ENCODE results near the gene NPAS2.
A peak's percentile ranks its signal among the peaks of the same experiment; 100 is the strongest.

Gene NPAS2

GRCh38 chr2:100856732-100857131, 36.8 kb downstream of the NPAS2 start:
- no peak for DNase-seq

DNA sequence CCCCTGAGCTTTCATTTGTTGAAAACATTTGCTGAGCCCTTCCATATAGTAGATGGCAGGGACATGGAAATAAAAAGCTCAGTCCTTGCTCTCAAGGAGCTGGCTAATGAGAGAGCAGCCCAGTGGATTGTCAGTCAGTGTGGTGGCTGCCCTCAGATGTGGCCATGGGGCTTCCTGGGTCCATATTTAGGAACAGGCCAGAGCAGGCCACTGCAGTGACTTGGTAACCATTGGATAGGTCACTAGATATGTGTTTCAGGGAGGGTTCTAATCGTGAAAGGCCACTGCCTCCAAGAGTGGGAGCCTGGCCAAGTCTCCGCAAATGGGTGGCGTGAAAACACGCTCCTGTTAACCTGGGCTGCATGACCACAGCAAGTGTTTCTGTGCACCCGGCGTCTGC, 37.4 kb downstream of the NPAS2 start:
- no peak for DNase-seq

DNA sequence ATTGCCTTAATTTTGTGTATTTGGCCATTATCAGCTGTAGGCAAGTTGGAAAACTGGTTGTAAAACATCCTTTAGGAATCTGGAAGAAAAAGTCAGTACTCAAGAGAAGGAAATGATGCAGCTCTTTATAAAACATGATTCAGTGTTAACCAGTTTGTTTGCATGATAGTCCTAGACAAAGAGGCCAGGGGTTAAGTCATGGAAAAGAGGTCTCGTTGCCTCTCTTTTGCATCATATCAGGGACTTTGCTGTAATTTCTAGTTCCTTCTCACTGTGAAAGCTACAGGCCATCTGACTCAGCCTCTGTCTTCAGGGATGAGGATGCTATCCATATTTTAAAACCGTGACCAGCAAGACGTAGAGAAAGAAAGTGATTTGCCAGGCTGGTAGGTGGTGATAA, 38.0 kb downstream of the NPAS2 start:
- no peak for DNase-seq

DNA sequence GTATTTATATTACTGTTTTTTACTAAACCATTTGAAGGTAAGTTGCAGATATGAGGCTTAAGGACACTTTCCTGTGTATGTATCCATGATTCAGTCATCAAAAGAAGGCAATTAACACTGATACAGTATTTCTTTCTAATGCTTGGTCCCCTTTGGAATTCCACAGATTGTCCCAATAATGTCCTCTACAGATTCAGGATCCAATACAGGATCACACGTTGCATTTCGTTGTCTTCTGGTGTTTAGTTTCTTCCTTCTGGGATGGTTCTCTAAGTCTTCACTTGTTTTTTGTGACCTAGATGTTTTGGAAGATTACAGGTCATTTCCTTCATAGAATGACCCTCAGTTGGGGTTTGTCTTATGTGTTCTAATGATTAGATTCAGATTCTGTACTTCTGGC, 40.0 kb downstream of the NPAS2 start:
- no peak for DNase-seq

GRCh38 chr2:100861340-100861739, 41.4 kb downstream of the NPAS2 start:
- no peak for DNase-seq

GRCh38 chr2:100862081-100862480, 42.1 kb downstream of the NPAS2 start:
- DNase-seq: no peak

- no peak for DNase-seq
Measured at GRCh38 chr2:100865816-100866460, 46.0 kb downstream of the NPAS2 start.

GRCh38 chr2:100868083-100868482, 48.1 kb downstream of the NPAS2 start:
- no peak for DNase-seq

- DNase-seq: no peak
Measured at GRCh38 chr2:100869120-100869519, 49.2 kb downstream of the NPAS2 start.

GRCh38 chr2:100870652-100871531, 51.0 kb downstream of the NPAS2 start:
- no peak for DNase-seq

DNA sequence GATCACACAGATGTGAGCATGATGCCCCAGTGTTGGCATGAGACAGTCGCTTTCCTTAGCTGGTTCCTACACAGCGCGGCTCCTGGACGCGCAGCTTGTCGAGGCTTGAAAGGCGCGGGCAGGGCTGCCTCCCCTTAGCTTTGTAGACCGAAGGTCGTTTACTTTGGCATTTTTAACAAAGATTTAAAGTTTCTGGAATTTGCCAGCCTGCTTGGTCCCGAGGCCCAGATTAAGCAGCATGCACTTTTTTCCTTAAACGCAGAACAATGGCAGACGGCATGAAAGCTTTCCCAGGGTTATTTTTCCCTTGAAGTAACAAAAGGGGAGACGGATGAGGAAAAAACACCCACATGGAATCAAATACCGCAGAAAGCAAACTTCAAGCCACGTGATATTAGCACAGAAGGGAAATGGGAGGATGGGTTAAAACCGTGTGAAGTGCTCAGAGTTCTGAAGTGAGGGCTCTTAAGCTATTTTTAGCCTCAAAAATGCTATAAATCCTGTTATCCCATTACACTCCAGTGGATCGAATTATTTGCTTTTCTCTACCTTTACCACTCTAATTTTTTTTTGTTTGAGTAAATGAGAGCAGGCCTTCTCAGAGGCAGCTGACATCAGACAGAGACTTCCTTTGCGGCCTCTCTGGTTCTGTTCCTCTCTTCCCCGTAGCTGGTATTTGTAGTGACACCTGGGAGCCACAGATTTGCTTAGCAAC, 55.7 kb downstream of the NPAS2 start:
- no peak for DNase-seq

DNA sequence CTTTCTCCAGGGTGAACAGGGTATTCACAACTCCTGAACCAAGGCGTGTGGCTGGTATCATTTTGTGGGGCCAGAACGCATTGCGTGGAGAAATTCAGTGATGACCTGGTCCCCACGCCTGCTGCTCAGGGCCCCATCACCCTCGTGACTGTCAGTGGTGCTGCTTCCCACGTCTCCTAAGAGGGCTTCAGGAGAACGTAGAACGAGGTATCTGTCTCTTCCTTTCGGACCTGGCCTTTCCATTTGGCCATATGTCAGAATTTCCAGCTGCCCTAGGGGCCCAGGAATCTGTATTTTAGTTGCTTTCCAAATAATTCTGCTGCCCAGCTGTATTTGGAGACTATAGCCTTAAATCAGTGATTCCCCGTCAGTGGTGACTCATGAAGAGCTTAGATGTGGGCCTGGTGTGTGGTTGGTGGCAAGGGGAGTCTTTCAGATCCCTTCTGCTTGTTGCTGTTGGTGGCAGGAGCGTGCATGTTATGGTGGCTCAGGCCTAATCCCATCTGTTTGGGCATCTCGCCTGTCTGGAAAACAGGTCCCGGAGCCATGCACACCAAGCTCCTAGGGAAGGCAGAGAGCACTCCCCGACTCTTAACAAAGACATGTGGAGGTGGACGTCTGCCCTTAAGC, 56.4 kb downstream of the NPAS2 start:
- DNase-seq: no peak

DNA sequence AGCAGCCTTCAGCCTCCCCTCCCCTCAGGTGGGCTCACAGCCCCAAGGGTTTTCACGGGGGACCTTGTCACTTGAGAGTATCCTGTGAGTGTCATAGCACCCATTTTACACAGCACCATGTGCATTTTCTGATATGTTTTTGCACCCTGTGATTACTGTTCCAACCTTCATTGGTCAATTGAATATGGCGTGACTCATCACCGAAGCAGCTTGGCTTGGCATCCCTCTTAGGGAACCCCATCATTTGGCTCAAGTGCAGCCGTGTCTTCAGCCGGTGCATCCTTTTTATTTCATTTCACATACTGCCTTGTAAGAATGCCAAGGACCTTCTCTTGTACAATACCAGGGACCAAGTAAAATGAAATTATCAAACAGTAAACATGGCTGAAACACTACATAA, 57.6 kb downstream of the NPAS2 start:
- DNase-seq: no peak

DNA sequence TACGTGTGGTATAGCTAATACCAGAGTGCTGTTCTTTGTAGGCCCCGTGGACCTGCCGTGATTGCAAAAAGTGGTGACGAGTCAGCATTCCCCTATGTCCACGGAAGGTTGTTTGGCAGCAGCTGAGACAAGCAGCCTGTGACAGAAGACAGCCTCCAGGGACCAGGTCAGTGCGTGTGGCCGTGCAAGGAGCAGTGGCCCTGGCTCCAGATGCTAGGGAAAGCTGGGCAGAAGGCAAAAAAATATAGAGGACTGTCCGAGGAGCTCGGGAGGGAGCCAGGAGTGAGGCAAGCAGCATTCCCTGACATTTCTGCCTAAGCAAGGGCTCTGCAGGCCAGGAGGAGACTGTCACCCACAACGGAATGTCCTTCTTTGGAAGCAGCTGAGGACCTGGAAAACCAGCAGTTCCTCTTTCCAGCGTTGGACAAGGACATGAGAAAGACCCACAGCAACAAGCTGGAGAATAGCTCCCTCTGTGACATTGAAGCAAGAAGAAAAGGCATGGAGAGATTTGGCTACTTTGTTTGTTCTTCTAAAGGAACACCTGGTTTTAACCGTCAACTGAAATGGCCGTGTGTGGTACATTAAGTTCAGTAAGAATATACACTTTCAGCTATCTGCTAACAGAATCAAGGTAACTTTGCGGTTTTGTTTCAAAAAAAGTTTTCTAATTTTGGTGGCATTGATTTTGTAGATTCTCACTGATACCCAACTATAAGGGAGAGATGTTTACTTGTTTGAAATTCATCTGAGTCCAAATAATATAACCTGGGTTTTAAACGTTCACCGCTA, 58.3 kb downstream of the NPAS2 start:
- no peak for DNase-seq

GRCh38 chr2:100879296-100879695, 59.4 kb downstream of the NPAS2 start:
- no peak for DNase-seq

- DNase-seq: no peak
Measured at GRCh38 chr2:100880036-100880435, 60.1 kb downstream of the NPAS2 start.

DNA sequence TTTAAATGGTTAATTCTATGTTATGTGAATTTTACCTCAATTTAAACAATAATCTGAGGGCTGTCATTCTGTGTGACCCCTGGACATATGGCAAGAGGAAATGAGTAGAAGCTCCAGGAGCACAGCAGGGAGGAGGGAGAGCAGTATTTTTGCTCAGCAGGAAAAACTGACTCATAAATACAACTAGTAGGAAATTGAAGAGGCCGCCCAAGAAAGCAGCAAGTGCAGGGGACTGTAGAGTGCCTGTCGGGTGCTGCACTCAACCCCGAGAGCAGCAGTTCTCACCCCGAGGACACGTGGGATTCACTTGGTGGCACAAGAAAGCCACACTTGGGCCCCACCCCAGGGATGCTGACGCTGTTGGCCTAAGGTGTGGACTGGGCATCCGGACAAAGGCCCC, 60.8 kb downstream of the NPAS2 start:
- DNase-seq: no peak

DNA sequence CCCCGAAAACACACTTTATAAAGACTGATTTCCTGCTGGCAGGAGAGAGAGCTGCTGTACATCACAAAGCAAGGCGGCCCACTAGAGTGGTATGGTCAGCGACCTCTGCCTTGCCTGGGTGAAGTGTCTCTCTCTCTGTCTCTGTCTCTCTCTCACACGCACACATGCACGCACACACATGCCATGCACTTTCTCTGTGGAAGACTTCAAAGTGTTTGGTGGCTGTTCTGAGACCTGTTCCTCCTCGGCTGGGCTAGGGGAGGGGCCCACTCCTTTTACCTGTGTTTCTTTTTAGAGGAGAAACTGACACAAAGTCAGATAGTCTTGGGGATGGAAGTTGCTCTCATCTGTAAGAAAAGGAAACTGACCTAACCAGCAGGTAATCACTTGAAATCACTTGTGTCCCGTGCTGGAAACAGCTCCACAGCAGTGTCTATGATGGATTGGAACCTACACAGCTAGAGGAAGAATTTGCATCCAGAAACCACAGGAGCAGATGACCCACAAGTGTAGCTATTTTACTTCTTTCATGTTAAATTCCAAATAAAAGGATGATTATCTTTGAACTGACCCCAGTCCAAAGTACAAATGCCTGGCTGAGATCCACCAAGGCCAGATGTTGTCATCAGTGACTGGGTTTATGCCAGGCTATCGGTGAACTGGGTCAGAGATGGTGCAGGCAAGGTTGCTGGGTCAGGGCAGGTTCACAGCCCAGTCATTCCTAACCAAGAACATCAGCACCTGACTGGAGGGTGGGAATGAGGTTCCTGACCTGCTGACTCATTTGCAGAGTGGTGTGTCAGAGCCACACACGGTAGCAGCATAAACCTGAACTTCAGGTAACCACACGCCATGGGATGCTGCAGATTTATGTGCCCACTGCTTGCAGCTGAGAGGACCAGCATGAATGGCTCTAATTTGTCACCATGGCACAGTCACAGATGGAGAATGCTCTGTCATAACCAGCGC, 63.0 kb downstream of the NPAS2 start:
- DNase-seq: peak; percentile 24

DNA sequence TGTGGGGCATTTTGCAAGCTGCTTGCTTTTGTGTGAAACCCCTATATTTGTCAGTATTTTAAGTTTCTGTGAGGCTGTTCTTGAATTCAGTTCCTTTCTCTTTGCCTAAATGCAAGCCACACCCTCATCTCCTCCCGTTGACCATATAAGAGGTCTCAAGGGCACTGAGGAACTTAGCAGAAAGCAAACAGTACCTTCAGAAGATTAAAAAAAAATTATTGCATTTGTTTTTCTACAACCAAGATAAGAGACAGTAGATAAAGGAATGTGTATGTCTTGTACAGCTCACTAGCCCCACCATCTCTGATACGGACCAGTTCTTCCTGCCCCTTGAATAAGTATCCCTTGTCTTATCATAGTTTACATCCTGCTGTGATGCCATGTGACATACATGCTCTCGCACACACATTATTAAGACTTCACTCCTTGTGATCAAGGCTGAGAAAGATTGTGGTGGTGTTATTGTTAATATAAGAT, 64.2 kb downstream of the NPAS2 start:
- DNase-seq: no peak

GRCh38 chr2:100886085-100886484, 66.1 kb downstream of the NPAS2 start:
- DNase-seq: peak; percentile 64

- peak; percentile 22 for DNase-seq
Measured at GRCh38 chr2:100887039-100887578, 67.2 kb downstream of the NPAS2 start.

Measured in NCI-H526 treated with DMSO at 0.1 percent for 48 hours (cell line).